VCaP (cell line): Measurements from ENCODE around the gene NRXN3.

Source experiments
- H3K27ac ChIP-seq: fragments of 450-650 bp; 2 replicates; pipeline ENCODE4 v1.5.1; 2017
- TF ChIP-seq, protein P1 (sequence below): fragments of 450-650 bp; conservative IDR thresholded peaks from 2 replicates; pipeline ENCODE4 v1.5.1; 2017; ENCODE audit warnings: mild to moderate bottlenecking, moderate library complexity

The NRXN3 gene

DNA sequence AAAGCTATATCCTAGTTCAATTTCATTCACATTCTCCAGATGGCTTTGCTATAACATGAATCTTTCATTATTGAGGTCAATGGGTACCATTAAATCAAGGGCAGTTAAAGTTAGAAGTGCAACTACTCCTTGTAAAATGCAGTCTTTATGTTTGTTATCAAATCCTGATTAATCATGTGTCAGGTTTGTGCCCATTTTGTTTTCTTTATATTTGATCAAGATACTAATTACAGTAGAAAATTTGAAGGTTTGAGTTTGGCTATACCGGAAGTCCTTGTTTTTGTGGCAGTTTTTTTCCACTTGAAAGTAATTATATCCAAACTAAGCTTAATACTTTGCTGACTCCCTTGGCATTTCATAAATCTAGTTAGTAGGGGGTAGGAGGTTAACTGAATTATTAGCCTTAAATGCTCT is 1528.1 kb downstream of the NRXN3 start:
- TF ChIP-seq, protein P1, sequence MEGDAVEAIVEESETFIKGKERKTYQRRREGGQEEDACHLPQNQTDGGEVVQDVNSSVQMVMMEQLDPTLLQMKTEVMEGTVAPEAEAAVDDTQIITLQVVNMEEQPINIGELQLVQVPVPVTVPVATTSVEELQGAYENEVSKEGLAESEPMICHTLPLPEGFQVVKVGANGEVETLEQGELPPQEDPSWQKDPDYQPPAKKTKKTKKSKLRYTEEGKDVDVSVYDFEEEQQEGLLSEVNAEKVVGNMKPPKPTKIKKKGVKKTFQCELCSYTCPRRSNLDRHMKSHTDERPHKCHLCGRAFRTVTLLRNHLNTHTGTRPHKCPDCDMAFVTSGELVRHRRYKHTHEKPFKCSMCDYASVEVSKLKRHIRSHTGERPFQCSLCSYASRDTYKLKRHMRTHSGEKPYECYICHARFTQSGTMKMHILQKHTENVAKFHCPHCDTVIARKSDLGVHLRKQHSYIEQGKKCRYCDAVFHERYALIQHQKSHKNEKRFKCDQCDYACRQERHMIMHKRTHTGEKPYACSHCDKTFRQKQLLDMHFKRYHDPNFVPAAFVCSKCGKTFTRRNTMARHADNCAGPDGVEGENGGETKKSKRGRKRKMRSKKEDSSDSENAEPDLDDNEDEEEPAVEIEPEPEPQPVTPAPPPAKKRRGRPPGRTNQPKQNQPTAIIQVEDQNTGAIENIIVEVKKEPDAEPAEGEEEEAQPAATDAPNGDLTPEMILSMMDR = no peak

DNA sequence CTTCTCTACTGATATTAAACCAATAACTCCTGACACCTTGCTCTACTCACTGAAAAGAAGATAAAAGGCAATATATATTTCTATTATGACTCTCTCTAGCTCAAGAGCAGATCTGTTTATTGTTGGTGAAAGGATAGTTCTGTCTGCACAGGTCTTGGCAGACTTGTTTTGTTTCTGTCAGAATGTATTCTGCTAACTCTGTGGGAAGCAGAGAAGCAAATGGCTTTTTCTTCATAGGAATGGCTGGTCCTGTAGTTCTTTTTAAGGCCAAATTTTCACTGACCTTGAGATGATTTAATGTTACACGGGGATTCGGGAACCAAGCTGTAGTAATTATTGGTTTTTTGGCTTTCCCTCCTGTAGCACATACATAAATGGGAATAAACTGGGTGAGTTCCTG is 1529.0 kb downstream of the NRXN3 start:
- TF ChIP-seq, protein P1 = no peak
- H3K27ac ChIP-seq = no peak overlapping the region

More for the DNA sequence above, 1528.1 kb downstream of the NRXN3 start:
- H3K27ac ChIP-seq = no peak overlapping the region

DNA sequence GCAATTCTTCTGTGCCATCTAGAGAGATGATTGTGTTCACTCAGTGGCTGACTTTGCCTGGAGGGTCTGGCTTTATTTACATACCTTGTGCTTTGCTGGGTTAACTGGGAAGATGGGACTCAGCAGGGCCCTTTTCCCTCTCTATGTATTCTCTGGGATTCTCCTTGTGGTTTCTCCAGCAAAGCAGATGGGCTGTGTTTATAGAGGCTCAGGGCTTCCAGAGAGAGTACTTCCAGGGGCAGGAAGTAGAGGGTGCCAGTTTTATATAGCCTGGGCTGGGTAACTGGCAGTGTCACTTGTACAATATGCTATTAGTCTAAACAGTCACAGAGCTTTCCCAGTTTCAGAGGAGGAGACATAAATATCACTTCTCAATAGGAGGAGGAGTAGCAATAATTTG is 1531.2 kb downstream of the NRXN3 start:
- TF ChIP-seq, protein P1 = no peak
- H3K27ac ChIP-seq = no peak overlapping the region

GRCh38 chr14:79702197-79702596 is 1532.0 kb downstream of the NRXN3 start:
- H3K27ac ChIP-seq = no peak overlapping the region
- TF ChIP-seq, protein P1 = no peak

- TF ChIP-seq, protein P1 = no peak
Measured at GRCh38 chr14:79703209-79703608, 1533.0 kb downstream of the NRXN3 start.

GRCh38 chr14:79704041-79704807 is 1534.1 kb downstream of the NRXN3 start:
- H3K27ac ChIP-seq = peak overlapping the region; percentile 51
- TF ChIP-seq, protein P1 = no peak

More at GRCh38 chr14:79703209-79703608, 1533.0 kb downstream of the NRXN3 start:
- H3K27ac ChIP-seq = no peak overlapping the region

GRCh38 chr14:79705126-79705894 is 1535.1 kb downstream of the NRXN3 start:
- H3K27ac ChIP-seq = peak overlapping the region; percentile 51
- TF ChIP-seq, protein P1 = no peak
